ENCODE results near the gene NAA38.

The NAA38 gene, protein sequence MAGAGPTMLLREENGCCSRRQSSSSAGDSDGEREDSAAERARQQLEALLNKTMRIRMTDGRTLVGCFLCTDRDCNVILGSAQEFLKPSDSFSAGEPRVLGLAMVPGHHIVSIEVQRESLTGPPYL

DNA sequence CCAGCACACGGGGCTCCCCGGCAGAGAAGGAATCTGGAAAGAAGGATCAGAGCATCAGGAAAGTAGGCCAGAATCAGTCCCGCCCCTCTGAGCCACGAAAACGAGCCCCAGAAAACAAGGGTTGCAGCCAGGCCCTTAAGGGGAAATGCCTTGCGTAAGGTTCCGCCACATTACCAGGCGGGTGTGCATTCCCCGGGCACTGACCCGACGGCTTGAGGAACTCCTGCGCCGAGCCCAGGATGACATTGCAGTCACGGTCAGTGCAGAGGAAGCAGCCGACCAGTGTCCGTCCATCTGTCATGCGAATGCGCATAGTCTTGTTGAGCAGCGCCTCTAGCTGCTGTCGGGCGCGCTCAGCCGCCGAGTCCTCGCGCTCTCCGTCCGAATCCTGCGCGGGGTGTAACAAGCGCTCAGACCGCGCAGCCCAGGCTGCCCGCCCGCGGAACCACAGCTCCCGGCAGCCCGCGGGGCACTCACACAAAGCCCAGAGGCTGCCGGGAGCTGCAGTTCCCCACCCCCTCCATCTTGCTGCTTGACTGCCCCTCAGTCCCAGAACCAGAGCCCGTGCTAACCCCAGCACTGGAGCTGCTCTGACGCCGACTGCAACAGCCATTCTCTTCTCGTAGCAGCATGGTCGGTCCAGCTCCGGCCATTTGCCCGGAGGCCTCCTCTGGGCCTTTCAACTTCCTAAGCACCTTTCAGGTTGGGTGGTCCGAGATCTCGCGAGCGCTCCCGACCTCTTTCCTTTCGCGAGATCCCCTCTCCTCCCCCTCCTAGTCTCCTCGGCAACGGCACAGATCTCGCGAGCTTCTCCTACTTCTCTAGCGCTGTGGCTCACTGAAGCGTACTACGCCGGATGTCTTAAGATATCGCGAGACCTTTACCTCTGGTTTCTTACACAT is at the start of gene NAA38:
TSS of gene NAA38 (minus strand) at position 749 of the 902 bp plus-strand sequence. CDS start at position 653, 96 bp downstream.
- DNase-seq: peak; percentile 89

DNA sequence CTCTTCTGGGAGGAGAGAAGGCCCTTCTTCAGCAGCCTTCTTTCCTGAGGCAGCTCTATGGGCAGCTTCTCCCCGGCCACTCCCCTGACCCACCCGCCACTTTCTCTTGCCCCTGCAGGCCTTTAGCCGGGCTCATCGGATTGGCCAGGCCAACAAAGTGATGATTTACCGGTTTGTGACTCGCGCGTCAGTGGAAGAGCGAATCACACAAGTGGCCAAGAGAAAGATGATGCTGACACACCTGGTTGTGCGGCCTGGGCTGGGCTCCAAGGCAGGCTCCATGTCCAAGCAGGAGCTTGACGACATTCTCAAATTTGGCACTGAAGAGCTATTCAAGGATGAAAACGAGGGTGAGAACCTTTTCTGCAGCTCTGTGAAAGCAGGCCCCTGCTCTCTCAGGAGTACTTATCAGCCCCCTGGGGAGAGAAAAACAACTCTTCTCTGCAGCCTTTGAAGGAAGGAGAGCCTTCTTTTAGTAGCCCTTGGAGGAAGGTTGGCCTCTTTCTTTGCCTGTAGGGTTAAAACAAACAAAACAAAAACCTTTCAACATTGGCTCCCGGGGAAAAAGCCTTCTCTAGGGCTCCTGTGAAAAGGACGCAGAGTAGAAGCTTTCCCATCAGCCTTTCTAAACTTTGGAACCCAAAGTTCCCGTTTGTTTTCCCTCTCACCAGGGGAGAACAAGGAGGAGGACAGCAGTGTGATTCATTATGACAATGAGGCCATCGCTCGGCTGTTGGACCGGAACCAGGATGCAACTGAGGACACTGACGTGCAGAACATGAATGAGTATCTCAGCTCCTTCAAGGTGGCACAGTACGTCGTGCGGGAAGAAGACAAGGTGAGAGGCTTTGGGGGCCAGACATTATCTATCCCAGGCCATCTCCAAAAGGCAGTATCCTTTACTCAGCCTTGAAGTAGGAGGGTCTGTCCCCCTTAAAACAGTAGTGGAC is 46.1 kb upstream of the NAA38 start:
- no peak for DNase-seq

DNA sequence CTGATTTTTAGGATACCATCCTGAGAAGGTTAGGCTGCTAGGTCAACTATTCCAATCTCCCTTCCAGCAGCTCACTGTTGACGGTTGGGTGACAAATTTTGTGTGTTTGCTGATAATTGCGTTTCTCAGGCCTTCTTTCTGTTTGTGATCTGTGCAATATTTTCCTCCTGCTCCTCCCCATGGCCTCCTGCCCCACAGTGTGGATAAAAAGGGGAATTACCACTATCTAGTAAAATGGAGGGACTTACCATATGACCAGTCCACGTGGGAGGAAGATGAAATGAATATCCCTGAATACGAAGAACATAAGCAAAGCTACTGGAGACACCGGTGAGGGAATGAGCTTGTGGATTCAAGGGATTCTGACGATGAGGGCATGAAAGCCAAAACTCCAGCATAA is 40.4 kb upstream of the NAA38 start:
- DNase-seq: no peak

DNA sequence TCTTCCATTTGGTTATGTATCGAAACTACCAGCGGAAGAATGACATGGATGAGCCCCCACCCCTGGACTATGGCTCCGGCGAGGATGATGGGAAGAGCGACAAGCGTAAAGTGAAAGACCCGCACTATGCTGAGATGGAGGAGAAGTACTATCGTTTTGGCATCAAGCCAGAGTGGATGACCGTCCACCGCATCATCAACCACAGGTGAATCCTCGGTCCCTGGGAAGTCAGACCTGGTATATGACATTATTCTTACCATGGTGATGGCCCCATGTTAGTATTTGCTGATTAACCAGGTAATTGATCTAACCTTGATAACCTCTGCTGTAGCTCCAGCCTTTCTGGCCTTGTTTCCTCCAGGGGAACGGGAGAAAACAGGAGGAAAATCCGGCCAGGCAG is 39.7 kb upstream of the NAA38 start:
- DNase-seq: no peak

DNA sequence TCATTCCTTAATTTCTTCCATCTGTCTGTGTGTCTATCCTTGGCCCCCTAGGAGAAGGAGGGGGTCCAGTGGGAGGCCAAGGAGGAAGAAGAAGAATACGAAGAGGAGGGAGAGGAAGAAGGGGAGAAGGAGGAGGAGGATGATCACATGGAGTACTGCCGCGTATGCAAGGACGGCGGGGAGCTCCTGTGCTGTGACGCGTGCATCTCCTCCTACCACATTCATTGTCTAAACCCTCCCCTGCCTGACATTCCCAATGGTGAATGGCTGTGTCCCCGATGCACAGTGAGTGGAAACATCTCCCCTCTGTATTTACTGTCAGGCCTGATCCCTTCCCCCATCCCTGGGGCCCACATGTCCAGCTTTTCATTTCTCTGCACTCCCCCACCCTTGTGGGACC is 37.5 kb upstream of the NAA38 start:
- DNase-seq: no peak

DNA sequence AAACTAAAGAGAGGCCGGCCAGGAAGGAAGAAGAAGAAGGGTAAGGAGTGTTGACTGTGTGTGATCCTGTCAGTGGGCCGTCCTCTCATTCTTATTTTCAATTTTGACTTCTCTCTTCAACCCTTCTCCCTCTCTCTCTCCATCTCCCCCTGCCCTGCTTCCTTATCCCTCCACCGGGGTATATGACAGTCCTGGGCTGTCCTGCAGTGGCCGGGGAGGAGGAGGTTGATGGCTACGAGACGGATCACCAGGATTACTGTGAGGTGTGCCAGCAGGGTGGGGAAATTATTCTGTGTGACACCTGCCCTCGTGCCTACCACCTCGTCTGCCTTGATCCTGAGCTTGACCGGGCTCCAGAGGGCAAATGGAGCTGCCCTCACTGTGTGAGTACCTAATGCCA is 36.9 kb upstream of the NAA38 start:
- no peak for DNase-seq

DNA sequence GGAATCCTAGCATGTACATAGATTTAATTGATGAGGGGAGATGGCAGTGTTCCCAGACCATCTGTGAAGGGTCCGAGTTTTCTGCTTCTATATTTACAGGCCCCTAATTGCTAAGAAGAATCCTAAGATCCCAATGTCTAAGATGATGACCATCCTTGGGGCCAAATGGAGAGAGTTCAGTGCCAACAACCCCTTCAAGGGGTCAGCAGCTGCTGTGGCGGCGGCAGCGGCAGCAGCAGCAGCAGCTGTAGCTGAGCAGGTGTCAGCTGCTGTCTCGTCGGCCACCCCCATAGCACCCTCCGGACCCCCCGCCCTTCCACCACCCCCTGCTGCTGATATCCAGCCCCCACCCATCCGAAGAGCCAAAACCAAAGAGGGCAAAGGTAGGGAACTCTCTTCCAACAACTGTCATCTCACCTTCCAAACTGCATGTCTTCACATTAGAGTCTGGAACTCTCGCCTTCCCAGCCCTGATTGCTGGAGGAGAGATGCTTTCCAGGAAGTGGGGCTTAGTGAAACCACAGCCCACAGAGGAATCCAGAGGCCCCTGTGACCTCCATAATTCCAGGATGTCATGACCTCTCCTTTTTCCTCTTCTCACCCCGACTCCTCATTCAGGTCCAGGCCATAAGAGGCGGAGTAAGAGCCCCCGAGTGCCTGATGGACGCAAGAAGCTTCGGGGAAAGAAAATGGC is 36.0 kb upstream of the NAA38 start:
- DNase-seq: no peak

DNA sequence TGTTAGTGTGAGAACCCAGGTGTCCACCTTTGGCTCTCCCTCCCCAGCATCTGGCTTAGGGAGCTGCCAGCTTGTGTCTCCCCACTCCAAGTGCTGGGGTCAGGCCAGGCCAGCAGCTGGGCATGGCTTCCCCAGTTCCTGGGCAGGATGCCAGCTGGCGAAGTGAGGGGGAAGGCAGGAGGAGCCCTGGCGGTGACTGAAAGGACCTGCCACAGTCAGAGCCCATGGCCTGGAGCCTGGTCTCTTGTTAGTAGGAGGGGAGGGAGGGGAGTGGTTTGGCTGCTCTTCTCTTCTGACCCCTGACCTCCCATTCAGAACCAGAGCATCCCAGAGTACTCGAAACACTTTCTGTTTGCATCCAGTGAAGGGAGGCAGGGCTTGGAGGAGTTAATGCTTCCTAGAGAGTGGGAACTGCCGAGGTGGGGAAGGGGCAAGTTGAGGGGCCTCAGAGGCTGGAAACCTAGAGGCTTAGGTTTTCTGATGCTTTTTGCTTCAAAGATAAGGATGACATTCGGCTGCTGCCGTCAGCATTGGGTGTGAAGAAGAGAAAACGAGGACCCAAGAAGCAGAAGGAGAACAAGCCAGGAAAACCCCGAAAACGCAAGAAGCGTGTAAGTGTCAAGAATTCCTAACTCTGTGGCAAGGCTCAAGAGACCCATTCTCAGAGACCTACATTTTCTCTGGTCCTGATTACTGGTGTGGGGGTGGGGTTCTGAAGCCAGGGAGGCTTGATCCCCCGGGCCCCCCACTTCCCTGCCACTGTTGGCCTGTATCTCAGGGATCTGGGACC is 32.0 kb upstream of the NAA38 start:
- peak; percentile 20 for DNase-seq

DNA sequence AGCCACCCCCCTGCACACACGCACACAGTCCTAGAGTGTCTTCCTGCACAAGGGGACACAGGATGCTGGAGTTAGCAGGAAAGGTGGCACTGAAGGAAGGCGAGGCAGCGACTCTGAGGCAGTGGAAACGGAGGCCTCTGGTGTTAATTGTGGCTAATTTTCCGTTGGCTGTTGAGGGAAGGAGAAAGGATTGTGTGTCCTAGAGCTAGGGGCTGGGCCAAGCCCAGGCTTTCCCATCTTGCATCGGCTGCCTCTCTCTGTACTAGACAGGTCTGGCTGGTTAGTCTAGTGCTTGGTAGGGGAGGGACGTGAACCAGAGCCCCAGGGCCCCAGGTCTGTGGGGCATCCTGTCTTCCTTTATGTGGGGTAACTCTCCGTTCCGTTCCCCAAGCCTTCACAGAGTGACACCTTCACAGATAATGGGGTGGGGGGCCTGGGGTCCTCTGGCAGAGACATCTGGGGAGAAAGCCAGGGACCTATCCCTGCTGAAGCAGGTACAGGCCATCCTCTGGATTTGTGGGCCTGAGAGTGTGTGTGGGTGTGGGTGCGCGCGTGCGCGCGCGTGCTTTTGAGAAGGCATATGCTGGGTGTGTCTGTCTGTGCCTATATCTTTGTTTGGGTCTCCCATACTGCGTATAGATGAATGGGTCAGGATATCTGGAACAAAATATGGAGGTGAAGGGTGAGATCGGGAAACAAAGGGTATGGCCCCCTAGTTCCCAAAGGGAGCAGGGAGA is 31.0 kb upstream of the NAA38 start, which contains the start of gene CHD3:
TSS of gene CHD3 (plus strand) at position 606 of the 737 bp plus-strand sequence. CDS start 212 bp downstream, outside the sequence.
- peak; percentile 67 for DNase-seq

DNA sequence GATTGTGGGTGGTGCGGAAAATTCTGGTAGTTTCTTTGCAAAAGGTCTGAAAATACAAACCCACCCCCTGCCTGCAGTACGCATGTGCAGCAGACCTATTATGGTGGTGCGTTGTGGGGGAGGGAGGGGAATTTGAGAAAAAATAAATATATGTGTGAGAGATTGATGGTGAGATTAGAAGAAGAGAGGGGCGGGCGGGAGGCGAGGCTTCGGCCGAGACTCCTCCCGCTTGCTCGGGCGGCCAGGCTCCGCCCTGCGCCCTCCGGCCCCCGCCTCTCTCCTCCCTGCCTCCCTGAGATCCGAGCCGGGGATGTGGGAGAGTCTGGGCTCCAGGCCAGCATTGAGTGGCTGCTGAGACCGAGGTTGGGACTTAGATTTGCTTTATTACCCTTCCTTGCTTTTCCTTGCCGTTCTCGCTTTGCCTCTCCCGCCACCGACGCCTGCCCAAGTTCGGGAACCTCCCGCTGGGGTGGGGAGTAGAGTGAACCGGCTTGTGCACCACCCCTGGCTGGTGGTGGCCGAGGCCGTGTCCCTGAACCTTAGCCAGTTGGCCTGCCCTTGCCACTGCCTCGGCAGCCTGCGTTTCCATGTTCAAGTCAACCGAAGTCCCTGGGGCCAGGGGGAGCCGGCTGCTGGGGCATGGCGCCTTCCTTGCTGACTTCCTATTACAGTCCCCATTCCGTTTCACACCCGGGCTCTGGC is 30.3 kb upstream of the NAA38 start:
- peak; percentile 87 for DNase-seq

DNA sequence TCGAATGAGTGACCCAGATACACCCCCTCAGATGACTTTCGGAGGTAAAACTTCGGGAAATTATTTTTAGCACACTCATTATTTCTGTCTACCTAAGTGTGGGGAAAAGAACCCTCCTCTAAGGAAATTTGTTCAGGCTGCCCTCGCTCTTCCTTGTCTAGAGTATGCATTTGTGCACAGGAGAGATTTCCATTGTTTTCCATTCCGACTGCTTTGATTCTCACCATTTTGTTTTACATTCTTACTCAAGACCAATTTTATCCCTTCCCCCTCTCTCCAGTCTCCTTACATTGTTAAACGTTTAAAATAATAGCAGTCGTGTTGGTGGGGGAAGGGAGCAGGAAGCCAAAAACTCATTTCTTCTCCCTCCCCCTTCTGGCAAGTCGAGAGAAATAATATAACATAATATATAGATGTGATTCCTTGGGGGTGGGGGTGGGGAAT is 29.7 kb upstream of the NAA38 start:
- no peak for DNase-seq

DNA sequence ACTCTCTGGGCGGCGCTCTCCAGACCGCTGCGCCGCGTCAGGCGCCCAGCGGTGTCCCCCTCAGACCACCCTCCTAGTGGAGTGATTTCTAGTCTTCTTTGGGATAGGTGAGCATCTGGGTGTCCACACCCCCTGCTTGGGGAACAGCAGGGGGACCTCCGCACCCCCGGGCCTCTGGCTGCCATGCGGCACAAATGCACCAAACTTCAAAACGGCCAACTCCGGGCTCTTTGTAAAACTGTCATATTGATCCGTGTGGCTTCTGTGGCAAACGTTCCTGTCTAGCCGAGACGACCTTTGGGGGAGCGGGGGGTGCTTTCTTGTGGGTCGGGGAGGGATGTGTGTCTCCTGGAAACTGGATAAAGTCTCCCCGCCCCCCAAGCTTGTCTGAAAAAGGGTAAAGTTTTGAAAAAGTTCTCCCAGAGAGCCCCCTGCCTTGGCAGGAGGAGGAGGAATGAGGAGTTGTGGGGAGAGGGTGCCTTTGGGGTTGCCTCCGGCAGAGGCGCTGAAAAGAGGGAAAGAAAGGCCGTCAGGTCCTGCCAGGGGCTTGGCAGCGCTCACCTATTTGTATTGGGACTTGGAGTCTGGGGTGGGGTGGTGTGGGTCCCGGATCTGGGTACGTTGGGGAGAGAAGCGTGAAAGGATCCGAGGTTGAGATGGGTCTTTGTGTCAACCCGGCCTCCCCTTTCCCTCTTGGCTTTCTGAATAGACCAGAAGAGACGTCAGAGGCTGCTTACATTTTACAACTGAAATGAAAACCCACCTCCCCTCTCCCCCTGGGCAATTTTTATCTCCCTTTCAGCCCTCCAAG is 29.1 kb upstream of the NAA38 start:
- peak; percentile 44 for DNase-seq

DNA sequence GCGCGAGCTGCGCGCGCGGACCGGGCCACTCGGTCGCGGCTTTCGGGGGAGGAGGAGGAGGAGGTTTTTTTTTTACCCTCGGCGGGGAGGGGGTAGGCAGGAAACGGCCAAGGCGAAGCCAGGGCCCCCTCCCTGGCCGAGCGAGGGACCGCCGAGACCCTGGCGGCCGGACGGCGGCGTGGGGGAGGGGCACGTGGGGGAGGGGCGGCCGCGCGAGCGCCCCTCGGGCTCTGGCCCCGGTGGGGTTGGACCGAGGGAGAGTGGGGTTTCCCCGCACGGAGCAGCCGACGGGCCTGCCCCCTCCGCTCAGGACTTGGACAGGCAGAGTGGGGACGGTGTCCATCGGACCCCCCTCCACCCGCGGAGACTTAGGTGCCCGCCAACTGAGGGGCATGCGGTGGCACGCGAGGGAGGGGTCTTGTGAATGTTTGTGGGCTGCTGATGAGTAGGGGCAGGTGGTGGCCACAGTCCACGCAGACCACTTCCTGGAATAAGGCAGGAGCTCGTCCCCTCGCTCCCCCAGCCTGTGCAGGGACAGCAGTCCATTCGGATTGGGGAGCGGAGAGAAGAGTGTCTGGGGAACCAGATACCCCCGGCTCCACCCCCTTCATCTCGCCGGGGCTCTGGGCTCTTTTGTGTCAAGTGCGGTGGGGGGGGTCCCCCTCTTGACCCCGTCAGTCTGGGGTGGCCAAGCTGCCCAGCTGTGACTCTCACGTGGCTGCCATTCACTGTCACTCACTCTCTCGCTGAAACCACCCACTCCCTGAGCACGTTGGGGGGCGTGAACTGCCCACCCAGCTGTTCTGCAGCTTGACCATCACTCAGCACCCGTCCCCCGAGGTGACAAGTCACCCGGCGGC is 28.2 kb upstream of the NAA38 start:
- DNase-seq: peak; percentile 37

DNA sequence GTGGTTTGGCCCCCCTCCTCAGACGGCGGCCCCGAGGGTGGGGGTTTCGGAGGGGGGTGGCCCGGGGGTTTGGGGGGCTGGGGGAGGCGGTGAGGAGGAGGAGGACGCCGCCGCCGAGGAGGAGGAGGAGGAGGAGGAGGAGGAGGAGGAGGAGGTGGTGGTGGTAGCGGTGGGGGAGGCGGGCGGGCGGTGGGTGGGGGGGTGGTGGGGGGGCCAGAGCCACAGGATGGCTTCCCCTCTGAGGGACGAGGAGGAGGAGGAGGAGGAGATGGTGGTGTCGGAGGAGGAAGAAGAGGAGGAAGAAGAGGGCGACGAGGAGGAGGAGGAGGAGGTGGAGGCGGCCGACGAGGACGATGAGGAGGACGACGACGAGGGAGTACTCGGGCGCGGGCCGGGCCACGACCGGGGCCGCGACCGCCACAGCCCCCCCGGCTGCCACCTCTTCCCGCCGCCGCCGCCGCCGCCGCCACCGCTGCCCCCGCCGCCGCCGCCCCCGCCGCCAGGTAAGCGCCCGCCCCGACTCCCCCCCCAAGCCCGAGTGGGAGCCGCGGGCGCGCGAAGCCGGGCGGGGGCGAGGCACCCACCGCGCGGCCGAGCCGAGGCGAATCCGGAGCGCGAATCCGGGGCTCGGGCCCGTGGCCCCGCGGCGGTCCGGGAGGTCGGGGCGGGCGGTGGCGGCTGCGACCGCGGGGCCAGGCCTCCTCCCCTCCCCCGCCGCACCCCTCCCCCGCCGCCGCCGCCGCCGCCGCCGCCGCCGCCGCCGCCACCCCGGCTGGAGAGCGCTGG is 27.4 kb upstream of the NAA38 start:
- peak; percentile 57 for DNase-seq

DNA sequence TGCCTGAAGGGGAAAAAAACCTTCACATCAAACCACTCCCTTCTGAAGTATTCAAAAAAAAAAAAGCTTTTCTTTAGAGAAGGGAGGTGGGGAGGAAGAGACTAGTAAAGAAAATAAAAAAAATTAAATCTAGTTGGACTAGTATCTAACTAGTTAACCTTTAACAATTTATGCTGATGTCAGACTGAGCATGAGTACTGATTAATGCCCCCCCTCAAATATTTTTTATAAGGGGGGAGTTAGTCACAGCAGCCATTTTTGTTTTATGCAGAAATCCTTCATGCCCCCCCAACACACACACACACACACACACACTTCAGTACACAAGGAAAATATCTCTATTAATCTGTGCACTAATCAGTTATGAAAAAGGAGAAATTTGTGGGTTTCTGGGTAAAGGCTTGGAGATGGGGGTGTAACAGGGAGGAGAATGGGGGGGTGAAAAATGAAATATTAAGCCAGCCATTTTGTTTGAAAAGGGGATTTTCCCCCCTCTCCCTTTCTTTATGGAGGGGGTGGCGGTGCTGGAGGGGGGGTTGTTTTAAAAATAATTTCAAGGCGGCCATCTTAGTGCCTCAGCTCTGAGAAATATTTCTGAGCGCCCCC is 26.5 kb upstream of the NAA38 start:
- DNase-seq: peak; percentile 44

DNA sequence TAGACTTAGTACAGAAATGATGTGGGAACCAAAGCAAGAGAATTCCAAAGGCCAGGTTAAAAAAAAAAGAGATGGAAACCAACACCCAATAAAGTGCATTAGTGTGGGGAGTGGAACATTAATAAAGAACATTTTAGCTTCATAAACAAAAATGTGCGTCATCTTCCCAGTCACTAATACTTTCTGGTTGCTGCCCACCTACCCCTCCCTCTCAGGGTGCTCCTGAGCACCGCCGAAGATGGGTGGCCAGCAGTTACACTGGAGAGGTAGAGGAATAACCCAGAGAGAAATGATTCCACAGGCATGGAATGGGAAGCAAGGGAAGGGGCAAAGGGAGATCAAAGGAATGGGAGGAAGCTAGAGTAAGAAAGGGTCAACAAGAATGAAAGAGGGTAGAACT is 25.3 kb upstream of the NAA38 start:
- no peak for DNase-seq

DNA sequence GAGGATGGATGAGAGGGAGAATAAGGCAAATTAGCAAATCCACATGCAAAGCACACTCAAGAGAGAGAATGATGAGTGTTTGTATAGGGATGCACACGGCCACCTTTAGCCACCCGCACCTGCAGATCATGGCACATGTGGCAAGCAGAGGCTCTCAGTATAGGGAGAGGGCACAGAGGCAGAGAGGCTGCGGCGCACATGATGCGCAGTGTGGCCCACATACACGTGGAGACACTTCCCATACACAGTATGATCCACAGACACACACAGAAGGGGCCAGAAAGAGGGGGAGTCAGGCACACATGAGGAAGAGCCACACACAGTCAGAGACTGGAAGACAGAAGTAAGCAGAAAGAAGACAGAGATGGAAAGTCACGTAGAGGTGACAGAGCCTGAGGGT is 24.7 kb upstream of the NAA38 start:
- DNase-seq: peak; percentile 15
